SK-N-SH treated with all-trans-retinoic acid at 6 μM for 48 hours (cell line): ENCODE results near the gene SAE1.

Experiments
- ATAC-seq: fragments of 200-7000 bp; cut with Tn5 transposase; 3 replicates; pipeline ENCODE4 v1.9.1; 2020; ENCODE audit warnings: mild to moderate bottlenecking, moderate library complexity
- ARNTL ChIP-seq: fragments of 450-650 bp; formaldehyde crosslinking; IDR thresholded peaks from 2 replicates; pipeline ENCODE4 v1.5.0; 2020; ENCODE audit warnings: low read depth, mild to moderate bottlenecking, moderate library complexity, borderline replicate concordance
- BACH2 ChIP-seq: fragments of 250-450 bp; sonication (Bioruptor Pico); IDR thresholded peaks from 2 replicates; pipeline ENCODE4 v1.9.0; 2021; ENCODE audit warnings: mild to moderate bottlenecking, borderline replicate concordance
- CREB5 ChIP-seq: fragments of 250-450 bp; sonication (Bioruptor Pico); IDR thresholded peaks from 2 replicates; pipeline ENCODE4 v1.5.1; 2020; ENCODE audit warnings: low read depth, mild to moderate bottlenecking, moderate library complexity
- CSDC2 ChIP-seq: fragments of 250-450 bp; sonication (Bioruptor Pico); IDR thresholded peaks from 2 replicates; pipeline ENCODE4 v1.5.0; 2020; ENCODE audit warnings: mild to moderate bottlenecking, moderate library complexity
- CSRNP3 ChIP-seq: fragments of 250-450 bp; sonication (Bioruptor Pico); IDR thresholded peaks from 2 replicates; pipeline ENCODE4 v1.5.1; 2021; ENCODE audit warnings: mild to moderate bottlenecking, moderate library complexity
- GLIS3 ChIP-seq: fragments of 250-450 bp; sonication (Bioruptor Pico); IDR thresholded peaks from 2 replicates; pipeline ENCODE4 v1.5.0; 2020; ENCODE audit warnings: mild to moderate bottlenecking, moderate library complexity
- ISL1 ChIP-seq: fragments of 250-450 bp; sonication (Bioruptor Pico); IDR thresholded peaks from 2 replicates; pipeline ENCODE4 v2.1.2; 2022; ENCODE audit warnings: mild to moderate bottlenecking, moderate library complexity
- OSR1 ChIP-seq: fragments of 250-450 bp; sonication (Bioruptor Pico); IDR thresholded peaks from 2 replicates; pipeline ENCODE4 v1.8.0; 2022; ENCODE audit warnings: moderate library complexity, mild to moderate bottlenecking, inconsistent platforms
- PATZ1 ChIP-seq: fragments of 250-450 bp; sonication (Bioruptor Pico); IDR thresholded peaks from 2 replicates; pipeline ENCODE4 v1.8.0; 2020; ENCODE audit warnings: mild to moderate bottlenecking, moderate library complexity, borderline replicate concordance
- POU6F1 ChIP-seq: fragments of 250-450 bp; sonication (Bioruptor Pico); IDR thresholded peaks from 2 replicates; pipeline ENCODE4 v1.8.0; 2021; ENCODE audit warnings: low read depth, mild to moderate bottlenecking, moderate library complexity, borderline replicate concordance
- PPARA ChIP-seq: fragments of 250-450 bp; sonication (Bioruptor Pico); IDR thresholded peaks from 2 replicates; pipeline ENCODE4 v1.5.0; 2020; ENCODE audit warnings: mild to moderate bottlenecking, borderline replicate concordance
- RARB ChIP-seq: fragments of 250-450 bp; sonication (Bioruptor Pico); IDR thresholded peaks from 2 replicates; pipeline ENCODE4 v1.8.0; 2021; ENCODE audit warnings: mild to moderate bottlenecking, moderate library complexity
- SNAI2 ChIP-seq: fragments of 250-450 bp; sonication (Bioruptor Pico); IDR thresholded peaks from 2 replicates; pipeline ENCODE4 v1.5.0; 2020; ENCODE audit warnings: mild to moderate bottlenecking, moderate library complexity
- TCF4 ChIP-seq: fragments of 250-450 bp; sonication (Bioruptor Pico); IDR thresholded peaks from 2 replicates; pipeline ENCODE4 v1.8.0; 2021; ENCODE audit warnings: mild to moderate bottlenecking, moderate library complexity, borderline replicate concordance
- TOX ChIP-seq: fragments of 250-450 bp; sonication (Bioruptor Pico); IDR thresholded peaks from 2 replicates; pipeline ENCODE4 v1.8.0; 2021; ENCODE audit warnings: mild to moderate bottlenecking, moderate library complexity, borderline replicate concordance
- TSHZ2 ChIP-seq: fragments of 250-450 bp; sonication (Bioruptor Pico); IDR thresholded peaks from 2 replicates; pipeline ENCODE4 v1.5.0; 2020; ENCODE audit warnings: mild to moderate bottlenecking, moderate library complexity
- ZC3H10 ChIP-seq: fragments of 250-450 bp; sonication (Bioruptor Pico); IDR thresholded peaks from 2 replicates; pipeline ENCODE4 v1.5.1; 2021; ENCODE audit warnings: mild to moderate bottlenecking, moderate library complexity
- ZFP3 ChIP-seq: fragments of 250-450 bp; sonication (Bioruptor Pico); IDR thresholded peaks from 2 replicates; pipeline ENCODE4 v1.5.0; 2020; ENCODE audit warnings: mild to moderate bottlenecking, moderate library complexity
- ZNF565 ChIP-seq: fragments of 450-650 bp; formaldehyde crosslinking; conservative IDR thresholded peaks from 2 replicates; pipeline ENCODE4 v1.5.0; 2020; ENCODE audit warnings: low read depth, mild to moderate bottlenecking, moderate library complexity
- ZNF70 ChIP-seq: fragments of 450-650 bp; formaldehyde crosslinking; IDR thresholded peaks from 2 replicates; pipeline ENCODE4 v1.5.0; 2020; ENCODE audit warnings: mild to moderate bottlenecking, moderate library complexity

The SAE1 gene

GRCh38 chr19:47122359-47123335, 8.0 kb upstream of the SAE1 start:
- TF ChIP-seq CREB5 (CRISPR knock-in tag) (peak; percentile 50; the same call in 1 of the 2 replicates), CSRNP3 (CRISPR knock-in tag) (no peak), ISL1 (peak; percentile 79)
- peak; percentile 93 for ATAC-seq

- ATAC-seq = no peak
- TF ChIP-seq TSHZ2 (CRISPR knock-in tag) (no peak), CSDC2 (CRISPR knock-in tag) (no peak), RARB (CRISPR knock-in tag) (no peak)
These were observed 7.2 kb upstream of the SAE1 start for GRCh38 chr19:47123406-47123805.

- TF ChIP-seq ZNF70 (CRISPR knock-in tag) (no peak), ZNF565 (CRISPR knock-in tag) (no peak), CSDC2 (CRISPR knock-in tag) (no peak), CREB5 (CRISPR knock-in tag) (no peak)
- TF ChIP-seq, all 23 proteins: peak for 0
- ATAC-seq = peak; percentile 75
These were observed 5.5 kb upstream of the SAE1 start for GRCh38 chr19:47124937-47125668.

- TF ChIP-seq TSHZ2 (CRISPR knock-in tag) (no peak), GLIS3 (no peak), BACH2 (CRISPR knock-in tag) (no peak), SNAI2 (CRISPR knock-in tag) (no peak), ZNF565 (CRISPR knock-in tag) (no peak), OSR1 (CRISPR knock-in tag) (no peak), TCF4 (CRISPR knock-in tag) (no peak), PATZ1 (CRISPR knock-in tag) (no peak), ZC3H10 (CRISPR knock-in tag) (no peak), TOX (no peak), ISL1 (no peak), CSDC2 (CRISPR knock-in tag) (no peak), RARB (CRISPR knock-in tag) (no peak), ZNF70 (CRISPR knock-in tag) (no peak), PPARA (CRISPR knock-in tag) (no peak), ZFP3 (CRISPR knock-in tag) (no peak), ARNTL (CRISPR knock-in tag) (no peak), POU6F1 (CRISPR knock-in tag) (no peak)
- ATAC-seq = no peak
These were observed 5.0 kb upstream of the SAE1 start for GRCh38 chr19:47125669-47125938.
